ENCODE data around the gene ANKRD34A.

DNA sequence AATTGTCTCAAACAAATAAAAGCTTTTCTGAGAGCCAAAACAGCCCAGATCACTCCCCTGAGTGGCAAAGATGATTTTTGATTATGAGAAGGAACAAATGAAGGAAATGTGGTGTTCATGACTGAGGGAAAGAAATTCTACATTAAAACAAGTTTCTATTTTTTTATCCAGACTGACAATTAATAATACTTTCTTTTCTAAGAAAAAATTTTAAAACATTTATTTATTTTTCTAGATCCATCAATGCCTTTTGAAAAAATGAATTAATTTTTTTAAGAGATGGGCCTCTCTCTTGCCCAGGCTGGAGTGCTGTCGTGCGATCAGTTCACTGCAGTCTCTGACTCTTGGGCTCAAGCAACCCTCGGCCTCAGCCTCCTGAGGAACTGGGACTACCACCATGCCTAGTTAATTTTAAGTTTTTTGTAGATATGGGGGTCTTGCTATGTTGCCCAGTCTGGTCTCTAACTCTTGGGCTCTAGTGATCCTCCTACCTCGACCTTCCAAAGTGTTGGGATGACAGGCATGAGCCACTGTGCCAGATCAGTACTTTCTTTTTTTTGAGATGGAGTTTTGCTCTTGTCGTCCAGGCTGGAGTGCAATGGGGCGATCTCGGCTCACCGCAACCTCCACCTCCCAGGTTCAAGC, 43.2 kb upstream of the ANKRD34A start:
- TF ChIP-seq, protein P1, sequence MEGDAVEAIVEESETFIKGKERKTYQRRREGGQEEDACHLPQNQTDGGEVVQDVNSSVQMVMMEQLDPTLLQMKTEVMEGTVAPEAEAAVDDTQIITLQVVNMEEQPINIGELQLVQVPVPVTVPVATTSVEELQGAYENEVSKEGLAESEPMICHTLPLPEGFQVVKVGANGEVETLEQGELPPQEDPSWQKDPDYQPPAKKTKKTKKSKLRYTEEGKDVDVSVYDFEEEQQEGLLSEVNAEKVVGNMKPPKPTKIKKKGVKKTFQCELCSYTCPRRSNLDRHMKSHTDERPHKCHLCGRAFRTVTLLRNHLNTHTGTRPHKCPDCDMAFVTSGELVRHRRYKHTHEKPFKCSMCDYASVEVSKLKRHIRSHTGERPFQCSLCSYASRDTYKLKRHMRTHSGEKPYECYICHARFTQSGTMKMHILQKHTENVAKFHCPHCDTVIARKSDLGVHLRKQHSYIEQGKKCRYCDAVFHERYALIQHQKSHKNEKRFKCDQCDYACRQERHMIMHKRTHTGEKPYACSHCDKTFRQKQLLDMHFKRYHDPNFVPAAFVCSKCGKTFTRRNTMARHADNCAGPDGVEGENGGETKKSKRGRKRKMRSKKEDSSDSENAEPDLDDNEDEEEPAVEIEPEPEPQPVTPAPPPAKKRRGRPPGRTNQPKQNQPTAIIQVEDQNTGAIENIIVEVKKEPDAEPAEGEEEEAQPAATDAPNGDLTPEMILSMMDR (IDR thresholded peaks at IDR 0.05), result peak; percentile 79
- TF ChIP-seq ZFX (IDR thresholded peaks at IDR 0.05; ENCODE audit: borderline replicate concordance), result no peak
